PC-9 (cell line): Measurements from ENCODE around the gene FBXL14.

Source experiments
- CTCF ChIP-seq: fragments of 200-600 bp; sonication (generic); conservative IDR thresholded peaks from 2 replicates; pipeline ENCODE4 v1.6.1; 2017; ENCODE audit warnings: mixed run types, antibody characterized with exemption, mild to moderate bottlenecking, moderate library complexity
- EZH2 ChIP-seq: fragments of 200-600 bp; sonication (generic); IDR thresholded peaks from 2 replicates; pipeline ENCODE4 v1.8.0; 2017; ENCODE audit warnings: antibody characterized with exemption, low read depth

- no peak for TF ChIP-seq CTCF
- TF ChIP-seq EZH2 = no peak
These were observed 62.6 kb downstream of the FBXL14 start for GRCh38 chr12:1531654-1532374.
